Upper lobe of left lung (tissue), 6 donors: ENCODE data around the gene P2RY6. TPM values are rescaled to one million over a fixed set of nuclear protein-coding genes. Genes with fewer than 3 reads are reported as not detected.

Source experiments
- ATAC-seq, 2 donors: fragments of 200-7000 bp; cut with Tn5 transposase; one replicate each; pipeline ENCODE4 v1.9.1; 2022; ENCODE audit warnings: mild to moderate bottlenecking in 2 of 2, moderate library complexity in 2 of 2; ENCODE audit not compliant: low FRiP score in 2 of 2
- DNase-seq, 2 donors: peaks; one replicate each; pipeline ENCODE4 v3.0.0-alpha.2; 2019 to 2020
- H3K27ac ChIP-seq, 4 donors: fragments of 200-600 bp; sonication (generic); one replicate each; pipeline ENCODE4 v1.5.1; 2016 to 2019
- H3K27me3 ChIP-seq, 4 donors: fragments of 200-600 bp; sonication (generic); one replicate each; pipeline ENCODE4 v1.5.1; 2017 to 2019
- H3K36me3 ChIP-seq, 4 donors: fragments of 200-600 bp; sonication (generic); one replicate each; pipeline ENCODE4 v1.5.1; 2016 to 2019
- H3K4me1 ChIP-seq, 4 donors: fragments of 200-600 bp; sonication (generic); one replicate each; pipeline ENCODE4 v1.5.1; 2018 to 2019
- H3K4me3 ChIP-seq, 4 donors: fragments of 200-600 bp; sonication (generic); one replicate each; pipeline ENCODE4 v1.5.1; 2017 to 2019; ENCODE audit warnings: mild to moderate bottlenecking in 2 of 4, moderate library complexity in 1 of 4
- H3K9me3 ChIP-seq, 4 donors: fragments of 200-600 bp; sonication (generic); one replicate each; pipeline ENCODE4 v1.5.1; 2018 to 2019
- CTCF ChIP-seq, 6 experiments: fragments of 450-650 bp in 4 of 6; fragments of 200-600 bp in 2 of 6; sonication (generic) in 2 of 6; IDR thresholded peaks; one replicate each; pipeline ENCODE4 v1.5.1; 2016 to 2019; ENCODE audit warnings: antibody characterized with exemption in 6 of 6
- EP300 ChIP-seq, 4 donors: sonication (generic); formaldehyde crosslinking; IDR thresholded peaks; one replicate each; pipeline ENCODE4 v1.5.1; 2017; ENCODE audit warnings: antibody characterized with exemption in 4 of 4, control low read depth in 2 of 4
- POLR2A ChIP-seq, 4 donors: fragments of 450-650 bp; IDR thresholded peaks; one replicate each; pipeline ENCODE4 v1.5.1; 2016 to 2017; ENCODE audit warnings: antibody characterized with exemption in 4 of 4, mild to moderate bottlenecking in 2 of 4
- POLR2AphosphoS5 ChIP-seq, 2 donors: sonication (generic); formaldehyde crosslinking; IDR thresholded peaks; one replicate each; pipeline ENCODE4 v1.5.1; 2017; ENCODE audit warnings: antibody characterized with exemption in 2 of 2
- WGBS, 2 donors: methylation state at CpG; one replicate each; pipeline ENCODE4 v1.1.5; 2017 to 2018; 5-methylcytosine and 5-hydroxymethylcytosine counted together
- total RNA-seq, 6 donors: library from RNA; depleted of rRNA in 4 of 6; stranded (reverse); fragments of >200 nt in 4 of 6; gene quantifications; one replicate each; pipeline versions ENCODE4 v1.1.0 to v1.2.1, GENCODE V29; 2016 to 2021
- donor health status: DM: no; HTN: no; CAD: no; lungs with moderate emphysema.
- donor health status: DM: no; HTN: yes; CAD: no; lungs with severe emphysema.

Gene P2RY6
- total RNA-seq, 6 donors from 2014 or later, result 0.30 to 5.3 (median 1.4) TPM; not detected in 1

- H3K27ac ChIP-seq, result peak overlapping the region; percentile 91 to 99 (median 96)
- peaks cover 56 to 89% (median 75%) of the 10 kb centered on the region in 4 donors for H3K4me1 ChIP-seq
- H3K4me3 ChIP-seq, result peak overlapping the region in 3 of 4 donors; percentile 66 to 69 (median 69)
- H3K9me3 ChIP-seq, result no peaks in the 10 kb centered on the region
- 76% methylated on average over 22 of the region's 22 CpGs; no CpG with 5 or more reads in 1 of the 2 donors for WGBS, 2 donors
- ATAC-seq (no peak), DNase-seq (peak in 1 of 2 donors; percentile 60)
- no peak for TF ChIP-seq POLR2AphosphoS5 (IDR thresholded peaks at IDR 0.05)
- TF ChIP-seq CTCF (IDR thresholded peaks at IDR 0.05), result no peak
- TF ChIP-seq POLR2A (IDR thresholded peaks at IDR 0.05), result no peak
- TF ChIP-seq EP300 (IDR thresholded peaks at IDR 0.05), result no peak
- peaks cover 0 to 5% (median 0%) of the 10 kb centered on the region in 4 donors for H3K36me3 ChIP-seq
- no peaks in the 10 kb centered on the region for H3K27me3 ChIP-seq
These were observed 38.7 kb downstream of the P2RY6 start for GRCh38 chr11:73310661-73311393.

DNA sequence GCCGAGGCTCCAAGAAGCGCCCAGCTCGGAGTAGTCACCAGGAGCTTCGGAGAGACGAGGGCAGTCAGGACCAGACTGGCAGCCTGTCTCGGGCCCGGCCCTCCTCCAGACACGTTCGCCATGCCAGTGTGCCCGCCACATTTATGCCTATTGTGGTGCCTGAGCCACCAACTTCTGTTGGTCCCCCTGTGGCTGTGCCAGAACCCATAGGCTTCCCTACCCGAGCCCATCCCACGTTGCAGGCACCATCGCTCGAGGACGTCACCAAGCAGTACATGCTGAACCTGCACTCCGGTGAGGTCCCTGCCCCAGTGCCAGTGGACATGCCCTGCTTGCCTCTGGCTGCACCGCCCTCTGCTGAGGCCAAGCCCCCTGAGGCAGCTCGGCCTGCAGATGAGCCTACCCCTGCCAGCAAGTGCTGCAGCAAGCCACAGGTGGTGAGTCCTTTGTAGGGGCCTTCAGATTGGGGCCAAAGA is 39.3 kb downstream of the P2RY6 start:
- ATAC-seq (no peak), DNase-seq (peak in 1 of 2 donors; percentile 49)
- no peaks in the 10 kb centered on the region for H3K9me3 ChIP-seq
- peak overlapping the region in 3 of 4 donors; percentile 66 to 69 (median 69) for H3K4me3 ChIP-seq
- no peak for TF ChIP-seq POLR2A (IDR thresholded peaks at IDR 0.05)
- no peak for TF ChIP-seq EP300 (IDR thresholded peaks at IDR 0.05)
- TF ChIP-seq CTCF (IDR thresholded peaks at IDR 0.05), result no peak
- TF ChIP-seq POLR2AphosphoS5 (IDR thresholded peaks at IDR 0.05), result no peak
- 62 to 67% methylated on average over 5 to 18 of the region's 18 CpGs for WGBS, 2 donors
- H3K4me1 ChIP-seq, result peaks cover 62 to 94% (median 81%) of the 10 kb centered on the region in 4 donors
- no peaks in the 10 kb centered on the region for H3K27me3 ChIP-seq
- H3K36me3 ChIP-seq, result peaks cover 0 to 5% (median 0%) of the 10 kb centered on the region in 4 donors
- H3K27ac ChIP-seq, result peak overlapping the region; percentile 91 to 99 (median 96)

GRCh38 chr11:73312036-73312435 is 39.9 kb downstream of the P2RY6 start:
- no peaks in the 10 kb centered on the region for H3K27me3 ChIP-seq
- no peak for ATAC-seq
- no peak for DNase-seq
- H3K9me3 ChIP-seq, result no peaks in the 10 kb centered on the region
- peaks cover 0 to 5% (median 0%) of the 10 kb centered on the region in 4 donors for H3K36me3 ChIP-seq
- peak overlapping the region in 3 of 4 donors; percentile 66 to 69 (median 69) for H3K4me3 ChIP-seq
- WGBS, 2 donors, result 59 to 80% methylated on average over 1 to 2 of the region's 2 CpGs
- no peak for TF ChIP-seq CTCF (IDR thresholded peaks at IDR 0.05)
- no peak for TF ChIP-seq POLR2AphosphoS5 (IDR thresholded peaks at IDR 0.05)
- no peak for TF ChIP-seq POLR2A (IDR thresholded peaks at IDR 0.05)
- TF ChIP-seq EP300 (IDR thresholded peaks at IDR 0.05), result no peak
- H3K27ac ChIP-seq, result peak overlapping the region; percentile 75 to 99 (median 94)
- H3K4me1 ChIP-seq, result peaks cover 64 to 96% (median 84%) of the 10 kb centered on the region in 4 donors

GRCh38 chr11:73312851-73313327 is 40.8 kb downstream of the P2RY6 start:
- H3K36me3 ChIP-seq, result peaks cover 0 to 5% (median 0%) of the 10 kb centered on the region in 4 donors
- 60 to 67% methylated on average over 6 of the region's 6 CpGs for WGBS, 2 donors
- ATAC-seq (no peak), DNase-seq (no peak)
- peak overlapping the region; percentile 11 to 69 (median 68) for H3K4me3 ChIP-seq
- H3K9me3 ChIP-seq, result no peaks in the 10 kb centered on the region
- no peaks in the 10 kb centered on the region for H3K27me3 ChIP-seq
- H3K4me1 ChIP-seq, result peaks cover 71 to 99% (median 91%) of the 10 kb centered on the region in 4 donors
- TF ChIP-seq POLR2A (IDR thresholded peaks at IDR 0.05), result no peak
- TF ChIP-seq CTCF (IDR thresholded peaks at IDR 0.05), result no peak
- no peak for TF ChIP-seq POLR2AphosphoS5 (IDR thresholded peaks at IDR 0.05)
- TF ChIP-seq EP300 (IDR thresholded peaks at IDR 0.05), result no peak
- H3K27ac ChIP-seq, result peak overlapping the region; percentile 75 to 99 (median 94)
